HG03135 (cell line): Measurements from ENCODE around the gene SOCS2.
"Not testable (repeated sequence)": the region's sequence is repeated elsewhere in the genome, so short reads cannot be mapped to it uniquely, and the experiment has no call there.

Experiments
- ATAC-seq: cut with Tn5 transposase; IDR thresholded peaks from one replicate; pipeline ENCODE4 v1.9.1; 2021; ENCODE audit warnings: mild to moderate bottlenecking, moderate library complexity; ENCODE audit not compliant: unreplicated experiment

Gene SOCS2

GRCh38 chr12:93571925-93572711 lies at the start of gene SOCS2:
SOCS2 (plus strand) TSS chr12:93572675; CDS start chr12:93572898, 223 bp downstream.
- no peak for ATAC-seq

GRCh38 chr12:93524386-93525133 lies 47.9 kb upstream of the SOCS2 start:
- no peak for ATAC-seq

- no peak for ATAC-seq
Measured at GRCh38 chr12:93526786-93527428, 45.6 kb upstream of the SOCS2 start.

- no peak for ATAC-seq
Measured at GRCh38 chr12:93530358-93530757, 42.1 kb upstream of the SOCS2 start.

- ATAC-seq, result no peak
Measured at GRCh38 chr12:93533310-93533709, 39.2 kb upstream of the SOCS2 start.

- ATAC-seq, result peak; percentile 17
Measured at GRCh38 chr12:93536111-93536765, 36.2 kb upstream of the SOCS2 start.

- peak; percentile 90 for ATAC-seq
Measured at GRCh38 chr12:93536766-93537488, 35.5 kb upstream of the SOCS2 start.

- ATAC-seq, result no peak
Measured at GRCh38 chr12:93537769-93538168, 34.7 kb upstream of the SOCS2 start.

GRCh38 chr12:93539821-93540220 lies 32.7 kb upstream of the SOCS2 start:
- no peak for ATAC-seq

GRCh38 chr12:93540466-93540865 lies 32.0 kb upstream of the SOCS2 start:
- no peak for ATAC-seq

- no peak for ATAC-seq
Measured at GRCh38 chr12:93541578-93542225, 30.8 kb upstream of the SOCS2 start.

GRCh38 chr12:93547778-93548177 lies 24.7 kb upstream of the SOCS2 start:
- ATAC-seq, result no peak

GRCh38 chr12:93549174-93549573 lies 23.3 kb upstream of the SOCS2 start:
- ATAC-seq, result no peak

- ATAC-seq, result no peak
Measured at GRCh38 chr12:93550748-93551611, 21.5 kb upstream of the SOCS2 start.

GRCh38 chr12:93552427-93552826 lies 20.0 kb upstream of the SOCS2 start:
- no peak for ATAC-seq

GRCh38 chr12:93557879-93558278 lies 14.6 kb upstream of the SOCS2 start:
- not testable (repeated sequence) for ATAC-seq

GRCh38 chr12:93558685-93559084 lies 13.8 kb upstream of the SOCS2 start:
- ATAC-seq, result not testable (repeated sequence)

- ATAC-seq, result no peak
Measured at GRCh38 chr12:93563807-93564538, 8.5 kb upstream of the SOCS2 start.
